Endothelial cell of umbilical vein (primary cell): ENCODE data around the gene LAMC1. TPM values are rescaled to one million over a fixed set of nuclear protein-coding genes. Genes with fewer than 3 reads are reported as not detected.

Source experiments
- BruUV-seq: library from RNA; stranded (reverse); fragments of 400-500 nt; replicated peaks from 2 replicates; lab custom pipeline; 2021; lab: Mats Ljungman, UMichigan
- CTCF ChIA-PET: fragments of 300-600, 350-600 bp; sonication (Branson Sonifier 250); formaldehyde crosslinking; loops from one replicate; lab custom pipeline; 2021; ENCODE audit warnings: antibody characterized with exemption, inconsistent platforms; lab: Charles Lee
- POLR2A ChIA-PET: fragments of 300-600, 350-600 bp; sonication (Branson Sonifier 250); formaldehyde crosslinking; loops from one replicate; lab custom pipeline; 2021; ENCODE audit warnings: antibody characterized with exemption, inconsistent platforms; lab: Charles Lee
- DNase-seq: peaks from one replicate; pipeline ENCODE4 v3.0.0-alpha.2; 2011; ENCODE audit warnings: low read depth, low spot score
- FAIRE-seq: peaks from 2 replicates; lab custom pipeline; 2011; peaks lifted over from hg19 to GRCh38; lab: Jason Lieb, UNC
- H2AFZ ChIP-seq: 2 replicates; pipeline ENCODE4 v1.6.0; 2012; ENCODE audit warnings: low read depth, low read length, control low read depth, inconsistent platforms
- H3K27ac ChIP-seq: 2 replicates; pipeline ENCODE4 v1.5.1; 2011; ENCODE audit warnings: low read depth, mild to moderate bottlenecking, control low read depth, low read length, moderate library complexity; ENCODE audit not compliant: insufficient read depth
- H3K27me3 ChIP-seq, 2 experiments: 2 replicates each; pipeline versions ENCODE4 v1.6.0 to v1.6.1; 2011; ENCODE audit warnings: low read length in 2 of 2, mixed read lengths in 1 of 2; ENCODE audit not compliant: control insufficient read depth in 2 of 2, insufficient read depth in 2 of 2
- H3K36me3 ChIP-seq, 2 experiments: 2 replicates in 1 of 2; 3 replicates in 1 of 2; pipeline ENCODE4 v1.5.1; 2011; ENCODE audit warnings: low read length in 2 of 2, mild to moderate bottlenecking in 1 of 2, moderate library complexity in 1 of 2; ENCODE audit not compliant: control insufficient read depth in 2 of 2, insufficient read depth in 2 of 2; ENCODE audit errors: extremely low read depth in 1 of 2
- H3K4me1 ChIP-seq: 3 replicates; pipeline ENCODE4 v1.5.1; 2011; ENCODE audit warnings: mild to moderate bottlenecking, low read length; ENCODE audit not compliant: control insufficient read depth, insufficient read depth; ENCODE audit errors: extremely low read depth
- H3K4me2 ChIP-seq: 2 replicates; pipeline ENCODE4 v1.6.1; 2011; ENCODE audit warnings: low read length, control low read depth, mixed read lengths; ENCODE audit not compliant: insufficient read depth
- H3K4me3 ChIP-seq, 3 experiments: fragments of 200-600 bp in 1 of 3; sonication (generic), shearing (Covaris generic) in 1 of 3; replicated peaks in 1 of 3; 2 replicates each; pipeline ENCODE4 v1.5.1; 2011 to 2016; ENCODE audit warnings: control low read depth in 3 of 3, low read length in 3 of 3, mild to moderate bottlenecking in 2 of 3, inconsistent platforms in 1 of 3, low read depth in 1 of 3, moderate library complexity in 1 of 3; ENCODE audit not compliant: insufficient read depth in 1 of 3
- H3K79me2 ChIP-seq: 2 replicates; pipeline ENCODE4 v1.6.0; 2012; ENCODE audit warnings: low read length, inconsistent platforms; ENCODE audit not compliant: control insufficient read depth, insufficient read depth
- H3K9ac ChIP-seq: replicated peaks from 2 replicates; pipeline ENCODE3; 2011; ENCODE audit warnings: low read length, control low read depth; ENCODE audit not compliant: insufficient read depth; ENCODE audit errors: extremely low read depth
- H3K9me1 ChIP-seq: replicated peaks from 3 replicates; pipeline ENCODE4 v1.6.0; 2011; ENCODE audit warnings: mild to moderate bottlenecking, low read length; ENCODE audit not compliant: control insufficient read depth, insufficient read depth; ENCODE audit errors: extremely low read depth
- H3K9me3 ChIP-seq: replicated peaks from 2 replicates; pipeline ENCODE4 v1.5.1; 2012; ENCODE audit warnings: low read length, inconsistent platforms; ENCODE audit not compliant: control insufficient read depth, insufficient read depth
- H4K20me1 ChIP-seq: replicated peaks from 2 replicates; pipeline ENCODE3; 2011; ENCODE audit warnings: mild to moderate bottlenecking, low read length; ENCODE audit not compliant: control insufficient read depth, insufficient read depth; ENCODE audit errors: extremely low read depth
- EZH2 ChIP-seq: IDR thresholded peaks from 2 replicates; pipeline ENCODE4 v1.6.1; 2012; ENCODE audit warnings: borderline replicate concordance, low read depth, mild to moderate bottlenecking, moderate library complexity, low read length, inconsistent platforms; ENCODE audit not compliant: severe bottlenecking
- FOS ChIP-seq: IDR thresholded peaks from 2 replicates; pipeline ENCODE4 v1.6.1; 2011; ENCODE audit warnings: mild to moderate bottlenecking, low read length, moderate library complexity, borderline replicate concordance; ENCODE audit not compliant: insufficient read depth
- GATA2 ChIP-seq: IDR thresholded peaks from 2 replicates; pipeline ENCODE4 v1.7.0; 2011; ENCODE audit warnings: low read depth, mild to moderate bottlenecking, moderate library complexity, mixed read lengths, low read length; ENCODE audit not compliant: insufficient read length, insufficient read depth
- JUN ChIP-seq: IDR thresholded peaks from 2 replicates; pipeline ENCODE4 v1.6.1; 2011; ENCODE audit warnings: borderline replicate concordance, low read depth; ENCODE audit not compliant: insufficient read length, insufficient read depth
- MAX ChIP-seq: IDR thresholded peaks from 2 replicates; pipeline ENCODE4 v1.6.1; 2011; ENCODE audit not compliant: insufficient read depth, insufficient read length
- POLR2A ChIP-seq: IDR thresholded peaks from 2 replicates; pipeline ENCODE4 v1.6.1; 2012; ENCODE audit warnings: low read depth, mild to moderate bottlenecking, control low read depth, low read length
- POLR2AphosphoS5 ChIP-seq: IDR thresholded peaks from 2 replicates; pipeline ENCODE4 v1.6.1; 2012; ENCODE audit warnings: low read depth, mild to moderate bottlenecking, control low read depth, low read length, moderate library complexity; ENCODE audit not compliant: insufficient read depth
- dilution Hi-C: fragments of 300-500 bp; cut with MboI; formaldehyde crosslinking; loops from one replicate; pipeline ENCODE4 v1.15.0; 2019; ENCODE audit warnings: low sequenced_read_pairs; ENCODE audit not compliant: extremely low pct_ligation_motif_present
- intact Hi-C: fragments of 100-400 bp; cut with micrococcal nuclease; formaldehyde crosslinking; loops from one replicate; pipeline ENCODE4 v1.10.0; 2022
- polyA plus RNA-seq, 4 experiments: library from polyadenylated mRNA; depleted of rRNA in 3 of 4; stranded (reverse) in 3 of 4; unstranded in 1 of 4; fragments of >200 nt; gene quantifications; 2 replicates each; pipeline versions ENCODE4 v1.2.1 to v1.2.3, GENCODE V29; 2011 to 2012; ENCODE audit warnings: missing spikeins in 1 of 4
- total RNA-seq: library from RNA; stranded (reverse); gene quantifications from 2 replicates; pipeline ENCODE4 v1.2.3, GENCODE V29; 2021
- TF ChIP-seq, protein P1 (sequence below), 2 donors: IDR thresholded peaks; 1 replicate in 1 of 2; 2 replicates in 1 of 2; pipeline ENCODE4 v1.5.1; 2011; ENCODE audit warnings: low read length in 2 of 2, mild to moderate bottlenecking in 2 of 2, moderate library complexity in 2 of 2, control low read depth in 1 of 2, inconsistent platforms in 1 of 2, low read depth in 1 of 2; ENCODE audit not compliant: insufficient read depth in 1 of 2; ENCODE audit errors: extremely low read depth in 1 of 2

LAMC1 gene
- total and polyA plus RNA-seq, 2 donors (not counting 3 experiments of a cell fraction or from before 2014, with no cell fraction given): 92.5 to 216 TPM

GRCh38 chr1:183000167-183000962 is 22.9 kb upstream of the LAMC1 start:
- peaks cover 12% of the 10 kb centered on the region for H3K4me1 ChIP-seq
- H3K36me3 ChIP-seq: no peaks in the 10 kb centered on the region
- H3K4me2 ChIP-seq: no peak overlapping the region
- H3K27ac ChIP-seq: no peak overlapping the region
- H3K9me1 ChIP-seq: no peaks in the 10 kb centered on the region
- intact Hi-C loops (no loop called here), dilution Hi-C loops (no loop called here)
- no peak overlapping the region for H3K4me3 ChIP-seq
- H3K27me3 ChIP-seq: no peaks in the 10 kb centered on the region
- H2AFZ ChIP-seq: no peak overlapping the region
- no TSS peak for BruUV-seq
- no peaks in the 10 kb centered on the region for H4K20me1 ChIP-seq
- POLR2A ChIA-PET: no interaction called here
- no peak for TF ChIP-seq GATA2
- TF ChIP-seq EZH2: no peak
- TF ChIP-seq, protein P1, sequence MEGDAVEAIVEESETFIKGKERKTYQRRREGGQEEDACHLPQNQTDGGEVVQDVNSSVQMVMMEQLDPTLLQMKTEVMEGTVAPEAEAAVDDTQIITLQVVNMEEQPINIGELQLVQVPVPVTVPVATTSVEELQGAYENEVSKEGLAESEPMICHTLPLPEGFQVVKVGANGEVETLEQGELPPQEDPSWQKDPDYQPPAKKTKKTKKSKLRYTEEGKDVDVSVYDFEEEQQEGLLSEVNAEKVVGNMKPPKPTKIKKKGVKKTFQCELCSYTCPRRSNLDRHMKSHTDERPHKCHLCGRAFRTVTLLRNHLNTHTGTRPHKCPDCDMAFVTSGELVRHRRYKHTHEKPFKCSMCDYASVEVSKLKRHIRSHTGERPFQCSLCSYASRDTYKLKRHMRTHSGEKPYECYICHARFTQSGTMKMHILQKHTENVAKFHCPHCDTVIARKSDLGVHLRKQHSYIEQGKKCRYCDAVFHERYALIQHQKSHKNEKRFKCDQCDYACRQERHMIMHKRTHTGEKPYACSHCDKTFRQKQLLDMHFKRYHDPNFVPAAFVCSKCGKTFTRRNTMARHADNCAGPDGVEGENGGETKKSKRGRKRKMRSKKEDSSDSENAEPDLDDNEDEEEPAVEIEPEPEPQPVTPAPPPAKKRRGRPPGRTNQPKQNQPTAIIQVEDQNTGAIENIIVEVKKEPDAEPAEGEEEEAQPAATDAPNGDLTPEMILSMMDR (IDR thresholded peaks at IDR 0.05; ENCODE audit: extremely low read depth in 1 of 2, insufficient read depth in 1 of 2, low read depth in 1 of 2, low read length in 2 of 2): no peak
- DNase-seq (no peak), FAIRE-seq (no peak)
- CTCF ChIA-PET: no interaction called here
- H3K9ac ChIP-seq: no peak overlapping the region
- no peaks in the 10 kb centered on the region for H3K9me3 ChIP-seq
- no peaks in the 10 kb centered on the region for H3K79me2 ChIP-seq

- DNase-seq: no peak
- no TSS peak for BruUV-seq
- Histone ChIP-seq H2AFZ (no peak overlapping the region), H3K9ac (no peak overlapping the region), H4K20me1 (no peaks in the 10 kb centered on the region), H3K4me3 (no peak overlapping the region), H3K36me3 (no peaks in the 10 kb centered on the region), H3K79me2 (no peaks in the 10 kb centered on the region), H3K27me3 (no peaks in the 10 kb centered on the region), H3K27ac (no peak overlapping the region), H3K4me1 (peaks cover 12% of the 10 kb centered on the region), H3K4me2 (no peak overlapping the region), H3K9me3 (no peaks in the 10 kb centered on the region), H3K9me1 (no peaks in the 10 kb centered on the region)
- TF ChIP-seq POLR2AphosphoS5 (no peak), GATA2 (no peak), FOS (no peak), POLR2A (no peak), MAX (no peak), JUN (no peak)
- FAIRE-seq: peak; percentile 15
- dilution Hi-C loops: no loop called here
- intact Hi-C loops: no loop called here
- ChIA-PET CTCF (no interaction called here), POLR2A (no interaction called here)
Observed at GRCh38 chr1:183002267-183002666, 21.0 kb upstream of the LAMC1 start.
